IMR-90 (cell line): ENCODE results near the gene DDI2. TPM values are rescaled to one million over a fixed set of nuclear protein-coding genes. Genes with fewer than 3 reads are reported as not detected.

Source experiments
- ATAC-seq: fragments of 200-7000 bp; cut with Tn5 transposase; 2 replicates; pipeline ENCODE4 v1.9.1; 2020; ENCODE audit warnings: low read depth, mild to moderate bottlenecking, moderate library complexity
- BruUV-seq: library from RNA; stranded (reverse); fragments of 400-500 nt; replicated peaks from 2 replicates; lab custom pipeline; 2021; lab: Mats Ljungman, UMichigan
- CTCF ChIA-PET: fragments of 300-600 bp; formaldehyde crosslinking; extraction: SDS; loops from one replicate; lab custom pipeline; 2021; ENCODE audit warnings: antibody characterized with exemption; lab: Yijun Ruan, JAX
- POLR2A ChIA-PET: fragments of 300-600 bp; sonication (Branson Sonifier 250); formaldehyde crosslinking; loops from one replicate; lab custom pipeline; 2022; ENCODE audit warnings: antibody characterized with exemption; ENCODE audit not compliant: unreplicated experiment; lab: Charles Lee
- DNase-seq: peaks from one replicate; pipeline ENCODE4 v3.0.0; 2013
- H2AFZ ChIP-seq: replicated peaks from 2 replicates; pipeline ENCODE3; 2013; ENCODE audit warnings: low read length, mild to moderate bottlenecking; ENCODE audit not compliant: poor library complexity
- H2AK5ac ChIP-seq: 2 replicates; pipeline ENCODE4 v1.6.1; 2013; ENCODE audit warnings: low read depth, low read length, inconsistent platforms
- H2AK9ac ChIP-seq: replicated peaks from 2 replicates; pipeline ENCODE3; 2013; ENCODE audit warnings: mild to moderate bottlenecking, low read depth, low read length, moderate library complexity; ENCODE audit not compliant: poor library complexity
- H2BK120ac ChIP-seq: 2 replicates; pipeline ENCODE4 v1.6.1; 2013; ENCODE audit warnings: low read depth, low read length, inconsistent platforms
- H2BK15ac ChIP-seq: 3 replicates; pipeline ENCODE4 v1.6.1; 2013; ENCODE audit warnings: low read depth, low read length, inconsistent platforms
- H2BK20ac ChIP-seq: 2 replicates; pipeline ENCODE4 v1.6.1; 2013; ENCODE audit warnings: low read depth, mild to moderate bottlenecking, inconsistent platforms, low read length, moderate library complexity
- H2BK5ac ChIP-seq: 2 replicates; pipeline ENCODE4 v1.6.1; 2013; ENCODE audit warnings: mild to moderate bottlenecking, low read depth, low read length, inconsistent platforms; ENCODE audit not compliant: poor library complexity, severe bottlenecking
- H3K14ac ChIP-seq: replicated peaks from 2 replicates; pipeline ENCODE4 v1.6.1; 2013; ENCODE audit warnings: low read depth, low read length, inconsistent platforms
- H3K18ac ChIP-seq: 2 replicates; pipeline ENCODE4 v1.6.1; 2013; ENCODE audit warnings: low read depth, low read length, control low read depth
- H3K23ac ChIP-seq: 2 replicates; pipeline ENCODE4 v1.6.1; 2013; ENCODE audit warnings: low read depth, low read length, inconsistent platforms
- H3K27ac ChIP-seq: 2 replicates; pipeline ENCODE4 v1.5.1; 2013; ENCODE audit warnings: mild to moderate bottlenecking, control low read depth, low read length; ENCODE audit not compliant: insufficient read depth
- H3K27me3 ChIP-seq: 2 replicates; pipeline ENCODE4 v1.6.1; 2013; ENCODE audit warnings: low read length; ENCODE audit not compliant: control insufficient read depth, insufficient read depth
- H3K36me3 ChIP-seq: 2 replicates; pipeline ENCODE4 v1.6.1; 2013; ENCODE audit warnings: low read length, mixed read lengths; ENCODE audit not compliant: control insufficient read depth, insufficient read depth
- H3K4ac ChIP-seq: 2 replicates; pipeline ENCODE4 v1.6.1; 2013; ENCODE audit warnings: low read depth, low read length, inconsistent platforms
- H3K4me1 ChIP-seq: 2 replicates; pipeline ENCODE4 v1.6.1; 2013; ENCODE audit warnings: low read length, mixed read lengths; ENCODE audit not compliant: control insufficient read depth, insufficient read depth
- H3K4me2 ChIP-seq: 2 replicates; pipeline ENCODE4 v1.6.1; 2013; ENCODE audit warnings: low read depth, mild to moderate bottlenecking, control low read depth, low read length, moderate library complexity
- H3K4me3 ChIP-seq: 2 replicates; pipeline ENCODE4 v1.5.1; 2013; ENCODE audit warnings: low read depth, mild to moderate bottlenecking, control low read depth, low read length, moderate library complexity; ENCODE audit not compliant: insufficient read depth
- H3K56ac ChIP-seq: 2 replicates; pipeline ENCODE4 v1.6.1; 2013; ENCODE audit warnings: low read length, inconsistent platforms; ENCODE audit not compliant: insufficient read depth; ENCODE audit errors: extremely low read depth
- H3K79me1 ChIP-seq, 2 experiments: 2 replicates each; pipeline ENCODE4 v1.6.1; 2013; ENCODE audit warnings: low read length in 2 of 2, inconsistent platforms in 1 of 2, low read depth in 1 of 2
- H3K9ac ChIP-seq: 2 replicates; pipeline ENCODE4 v1.6.1; 2013; ENCODE audit warnings: low read depth, low read length, control low read depth
- H3K9me1 ChIP-seq: 2 replicates; pipeline ENCODE4 v1.6.1; 2013; ENCODE audit warnings: low read length, inconsistent platforms; ENCODE audit not compliant: insufficient read depth
- H3K9me3 ChIP-seq: 2 replicates; pipeline ENCODE4 v1.6.1; 2013; ENCODE audit warnings: low read length; ENCODE audit not compliant: control insufficient read depth, insufficient read depth
- H4K20me1 ChIP-seq: 2 replicates; pipeline ENCODE4 v1.6.1; 2013; ENCODE audit warnings: low read length, inconsistent platforms; ENCODE audit not compliant: insufficient read depth
- H4K5ac ChIP-seq: 2 replicates; pipeline ENCODE4 v1.6.1; 2013; ENCODE audit warnings: mild to moderate bottlenecking, low read depth, low read length, control low read depth
- H4K8ac ChIP-seq, 2 experiments: 2 replicates each; pipeline ENCODE4 v1.6.1; 2013; ENCODE audit warnings: low read depth in 2 of 2, low read length in 2 of 2, control low read depth in 1 of 2, inconsistent platforms in 1 of 2
- H4K91ac ChIP-seq: 2 replicates; pipeline ENCODE4 v1.6.1; 2013; ENCODE audit warnings: low read depth, low read length, inconsistent platforms; ENCODE audit not compliant: insufficient read depth
- BHLHE40 ChIP-seq: fragments of 150-350 bp; IDR thresholded peaks from 2 replicates; pipeline ENCODE4 v1.6.1; 2016; ENCODE audit warnings: mild to moderate bottlenecking, low read depth, low read length
- CEBPB ChIP-seq: IDR thresholded peaks from 2 replicates; pipeline ENCODE4 v1.6.1; 2012; ENCODE audit warnings: low read depth, low read length, improper control_type of control experiment
- CHD1 ChIP-seq: IDR thresholded peaks from 2 replicates; pipeline ENCODE4 v1.6.1; 2012; ENCODE audit warnings: low read depth, low read length, improper control_type of control experiment
- CTCF ChIP-seq: conservative IDR thresholded peaks from 2 replicates; pipeline ENCODE4 v1.5.1; 2012; ENCODE audit warnings: mild to moderate bottlenecking, low read depth, low read length, improper control_type of control experiment
- ELK1 ChIP-seq: fragments of 150-350 bp; IDR thresholded peaks from 2 replicates; pipeline ENCODE4 v1.6.1; 2016; ENCODE audit warnings: low read depth, mild to moderate bottlenecking, low read length, moderate library complexity, borderline replicate concordance
- FOS ChIP-seq: fragments of 150-350 bp; IDR thresholded peaks from 2 replicates; pipeline ENCODE4 v1.6.1; 2016; ENCODE audit warnings: low read depth, low read length
- MAZ ChIP-seq: IDR thresholded peaks from 2 replicates; pipeline ENCODE4 v1.6.1; 2012; ENCODE audit warnings: low read depth, mild to moderate bottlenecking, low read length, improper control_type of control experiment, moderate library complexity, borderline replicate concordance
- RAD21 ChIP-seq: IDR thresholded peaks from 2 replicates; pipeline ENCODE4 v1.6.1; 2012; ENCODE audit warnings: low read length, improper control_type of control experiment
- RCOR1 ChIP-seq: IDR thresholded peaks from 2 replicates; pipeline ENCODE4 v1.6.1; 2012; ENCODE audit warnings: mild to moderate bottlenecking, low read length, improper control_type of control experiment; ENCODE audit not compliant: insufficient replicate concordance
- WGBS, 2 experiments: methylation state at CpG; one replicate each; pipeline versions ENCODE4 v1.1.5 to v1.1.7; 2013; ENCODE audit warnings: missing lambda C conversion rate in 2 of 2; ENCODE audit not compliant: insufficient read length in 1 of 2; ENCODE audit errors: extremely low coverage in 2 of 2; 5-methylcytosine and 5-hydroxymethylcytosine counted together
- dilution Hi-C: fragments of 300-500 bp; cut with HindIII; formaldehyde crosslinking; loops from one replicate; pipeline ENCODE4 v1.14.3; 2018; ENCODE audit warnings: low sequenced_read_pairs; ENCODE audit not compliant: unreplicated experiment
- in situ Hi-C: fragments of 300-500 bp; cut with MboI; formaldehyde crosslinking; loops from 3 replicates; pipeline ENCODE4 v1.14.3; 2019; ENCODE audit warnings: low sequenced_read_pairs, inconsistent platforms, mixed read lengths
- intact Hi-C: fragments of 100-400 bp; cut with micrococcal nuclease; formaldehyde crosslinking; loops from 2 replicates; pipeline ENCODE4 v1.10.0; 2022
- polyA plus RNA-seq, 3 experiments: library from polyadenylated mRNA; depleted of rRNA; stranded (reverse); fragments of >200 nt; gene quantifications; 2 replicates each; pipeline ENCODE4 v1.2.3, GENCODE V29; 2012; ENCODE audit warnings: low replicate concordance in 1 of 3
- total RNA-seq: library from RNA; depleted of rRNA; stranded (reverse); fragments of >200 nt; gene quantifications from 2 replicates; pipeline ENCODE4 v1.2.3, GENCODE V29; 2012

DDI2 gene
- total and polyA plus RNA-seq, 2 of the 4 experiments (the other 2 are of a cell fraction), result 6.0 to 13.4 TPM

- Histone ChIP-seq H3K18ac (no peak overlapping the region), H3K4me2 (no peak overlapping the region), H3K27ac (no peak overlapping the region), H2BK20ac (no peak overlapping the region), H4K5ac (no peak overlapping the region), H3K56ac (no peak overlapping the region), H4K91ac (no peak overlapping the region), H3K9me3 (no peaks in the 10 kb centered on the region), H3K36me3 (peaks cover 4% of the 10 kb centered on the region), H2AFZ (no peak overlapping the region), H3K27me3 (no peaks in the 10 kb centered on the region), H3K4me1 (peaks cover 8% of the 10 kb centered on the region), H2AK9ac (no peak overlapping the region), H4K20me1 (peaks cover 33% of the 10 kb centered on the region), H3K4me3 (no peak overlapping the region), H2AK5ac (no peak overlapping the region), H2BK5ac (no peak overlapping the region), H3K9me1 (peaks cover 16% of the 10 kb centered on the region; the same call in 1 of the 2 replicates), H3K4ac (no peak overlapping the region), H2BK120ac (no peak overlapping the region), H4K8ac (0 out of 4 replicates have a peak overlapping the region, but pooled peaks of 1 of the 2 experiments have one; percentile 17), H3K23ac (no peak overlapping the region), H3K9ac (no peak overlapping the region), H3K14ac (no peak overlapping the region), H2BK15ac (no peak overlapping the region), H3K79me1 (peaks cover 24 to 65% of the 10 kb centered on the region in 2 experiments)
- in situ Hi-C loops, result no loop called here
- TF ChIP-seq RAD21, result no peak
- no peak for TF ChIP-seq ELK1
- TF ChIP-seq MAZ, result no peak
- no peak for TF ChIP-seq RCOR1
- no peak for TF ChIP-seq CHD1
- TF ChIP-seq BHLHE40, result no peak
- TF ChIP-seq CEBPB, result no peak
- no peak for TF ChIP-seq FOS
- no peak for TF ChIP-seq CTCF
- WGBS, 2 experiments, result 94% methylated on average over 8 of the region's 13 CpGs; no CpG with 5 or more reads in 1 of the 2 experiments
- ChIA-PET POLR2A (no interaction called here), CTCF (no interaction called here)
- ATAC-seq (no peak), DNase-seq (no peak)
- no TSS peak for BruUV-seq
- dilution Hi-C loops, result no loop called here
- intact Hi-C loops, result loop anchor here (5.0 kb wide), 1 partner anchor 37 kb away; no protein-coding TSS in a partner anchor
These were observed 8.0 kb downstream of the DDI2 start for GRCh38 chr1:15625056-15625917.
